Astrocyte of the spinal cord (primary cell): ENCODE results near the gene GAMT.

ENCODE experiments used
- DNase-seq: peaks from one replicate; pipeline ENCODE4 v3.0.0; 2011; ENCODE audit warnings: low read depth, low spot score
- H3K4me3 ChIP-seq: 2 replicates; pipeline ENCODE4 v1.5.1; 2011; ENCODE audit warnings: low read depth, mild to moderate bottlenecking, low read length, moderate library complexity
- in situ Hi-C: cut with HindIII; loops from 2 replicates; pipeline ENCODE4 v1.10.0; 2017; ENCODE audit warnings: low sequenced_read_pairs
- TF ChIP-seq, protein P1 (sequence below): IDR thresholded peaks from 2 replicates; pipeline ENCODE4 v1.5.1; 2012; ENCODE audit warnings: low read depth, mild to moderate bottlenecking, low read length, inconsistent platforms

GAMT gene

DNA sequence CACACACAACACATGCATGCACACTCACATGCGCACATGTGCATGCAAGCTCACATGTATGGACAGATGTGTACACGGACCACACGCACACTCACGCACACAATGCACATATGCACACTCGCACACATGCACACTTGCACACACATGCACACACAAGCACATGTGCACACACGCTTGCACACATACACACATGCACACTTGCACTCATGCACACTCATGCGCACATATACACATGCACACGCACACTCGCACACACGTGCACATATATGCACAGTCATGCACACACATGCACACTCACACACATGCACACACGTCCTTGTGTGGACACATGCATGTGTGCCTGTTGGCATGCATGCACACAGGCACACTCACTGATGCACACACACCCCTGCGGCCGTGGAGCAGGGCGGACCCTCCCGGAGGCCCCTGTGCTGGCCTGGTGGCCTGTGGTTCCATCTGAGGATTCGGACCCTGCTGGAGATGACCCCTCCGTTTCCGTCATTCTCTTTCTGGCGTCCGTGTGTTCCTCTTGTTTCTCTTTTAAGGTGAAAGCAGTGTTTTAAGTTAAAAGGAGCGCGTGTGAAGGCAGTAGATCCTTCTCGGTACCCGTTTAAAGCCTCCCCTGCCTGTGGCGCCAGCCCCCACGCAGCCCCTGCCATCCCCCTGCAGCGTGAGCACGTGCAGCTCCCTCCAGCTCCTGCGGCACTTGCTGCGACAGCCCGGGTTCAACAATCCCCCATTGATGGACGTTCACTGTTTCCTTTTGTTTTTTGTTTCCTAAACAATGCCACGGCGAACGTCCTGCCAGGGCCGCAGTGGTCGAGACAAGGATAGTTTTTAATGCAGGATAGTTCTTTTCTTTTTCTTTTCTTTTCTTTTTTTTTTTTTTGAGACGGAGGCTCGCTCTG, 12.1 kb downstream of the GAMT start:
- no peak for DNase-seq
- TF ChIP-seq, protein P1, sequence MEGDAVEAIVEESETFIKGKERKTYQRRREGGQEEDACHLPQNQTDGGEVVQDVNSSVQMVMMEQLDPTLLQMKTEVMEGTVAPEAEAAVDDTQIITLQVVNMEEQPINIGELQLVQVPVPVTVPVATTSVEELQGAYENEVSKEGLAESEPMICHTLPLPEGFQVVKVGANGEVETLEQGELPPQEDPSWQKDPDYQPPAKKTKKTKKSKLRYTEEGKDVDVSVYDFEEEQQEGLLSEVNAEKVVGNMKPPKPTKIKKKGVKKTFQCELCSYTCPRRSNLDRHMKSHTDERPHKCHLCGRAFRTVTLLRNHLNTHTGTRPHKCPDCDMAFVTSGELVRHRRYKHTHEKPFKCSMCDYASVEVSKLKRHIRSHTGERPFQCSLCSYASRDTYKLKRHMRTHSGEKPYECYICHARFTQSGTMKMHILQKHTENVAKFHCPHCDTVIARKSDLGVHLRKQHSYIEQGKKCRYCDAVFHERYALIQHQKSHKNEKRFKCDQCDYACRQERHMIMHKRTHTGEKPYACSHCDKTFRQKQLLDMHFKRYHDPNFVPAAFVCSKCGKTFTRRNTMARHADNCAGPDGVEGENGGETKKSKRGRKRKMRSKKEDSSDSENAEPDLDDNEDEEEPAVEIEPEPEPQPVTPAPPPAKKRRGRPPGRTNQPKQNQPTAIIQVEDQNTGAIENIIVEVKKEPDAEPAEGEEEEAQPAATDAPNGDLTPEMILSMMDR, result no peak
- no peak overlapping the region for H3K4me3 ChIP-seq
- in situ Hi-C loops, result no loop called here

- H3K4me3 ChIP-seq, result no peak overlapping the region
- DNase-seq, result no peak
- in situ Hi-C loops, result no loop called here
These were observed 12.7 kb downstream of the GAMT start for GRCh38 chr19:1388637-1389026.

DNA sequence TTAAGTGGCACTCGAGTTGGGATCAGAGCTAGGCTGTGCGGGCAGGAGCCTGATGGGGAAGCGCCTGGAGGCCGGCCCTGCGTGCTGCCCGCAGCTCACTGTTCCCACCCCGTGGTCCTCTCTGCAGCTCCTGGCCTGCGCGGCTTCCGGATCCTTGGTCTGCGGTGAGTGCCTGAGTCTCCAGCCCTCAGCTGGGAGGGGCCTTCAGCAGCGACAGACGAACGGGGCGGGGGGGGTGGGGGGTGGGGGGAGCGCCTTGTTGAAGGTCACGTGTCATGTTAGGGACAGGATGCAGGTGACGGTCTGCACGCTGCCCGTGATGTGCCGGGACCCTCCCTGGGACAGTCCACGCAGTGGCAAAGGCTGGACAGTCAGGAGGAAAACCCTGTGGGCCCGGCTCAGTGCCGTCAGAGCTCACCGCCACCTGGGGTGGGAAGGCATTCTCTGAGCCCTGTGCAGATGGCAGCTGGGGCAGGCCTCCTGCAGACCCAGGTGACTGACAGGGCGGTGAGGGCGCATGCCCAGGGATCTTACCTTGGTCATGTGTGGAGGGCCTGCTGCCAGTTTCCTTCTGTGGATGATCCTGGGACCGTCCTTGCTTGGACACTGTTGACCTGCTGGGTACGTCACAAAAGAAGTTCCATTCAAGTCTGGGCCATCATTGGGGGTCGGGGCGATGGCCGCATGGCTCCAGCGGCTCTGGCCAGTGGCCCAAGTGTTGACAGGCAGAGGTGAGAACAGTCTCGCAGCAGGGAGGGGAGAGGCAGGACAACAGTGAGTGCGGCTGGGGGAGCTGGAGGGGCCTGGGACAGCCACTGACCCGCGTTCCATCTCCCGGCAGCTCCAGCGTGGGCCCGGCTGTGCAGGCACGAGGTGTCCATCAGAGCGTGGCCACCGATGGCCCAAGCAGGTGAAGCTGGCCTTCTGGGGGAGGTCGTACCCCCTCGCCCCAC, 13.4 kb downstream of the GAMT start:
- DNase-seq, result no peak
- in situ Hi-C loops, result no loop called here
- H3K4me3 ChIP-seq, result no peak overlapping the region
- TF ChIP-seq, protein P1, result no peak

More at GRCh38 chr19:1388637-1389026, 12.7 kb downstream of the GAMT start:
- TF ChIP-seq, protein P1, result no peak

- TF ChIP-seq, protein P1, result no peak
- in situ Hi-C loops, result no loop called here
- DNase-seq, result no peak
- no peak overlapping the region for H3K4me3 ChIP-seq
These were observed 14.2 kb downstream of the GAMT start for GRCh38 chr19:1386945-1387683.

- DNase-seq, result no peak
- in situ Hi-C loops, result no loop called here
- TF ChIP-seq, protein P1, result no peak
- no peak overlapping the region for H3K4me3 ChIP-seq
These were observed 15.5 kb downstream of the GAMT start for GRCh38 chr19:1385816-1386215.
